Measurements from ENCODE around the gene ASPM. TPM values are rescaled to one million over a fixed set of nuclear protein-coding genes. Genes with fewer than 3 reads are reported as not detected.

The ASPM gene
- 28.2 and 39.3 TPM in 2 replicates for total RNA-seq

GRCh38 chr1:197146101-197147095, at the start of gene ASPM:
Gene ASPM (minus strand): TSS chr1:197146669. CDS start chr1:197146437, 232 bp downstream.

GRCh38 chr1:197066719-197067456, 79.6 kb downstream of the ASPM start, which contains the start of gene F13B:
Gene F13B (minus strand): TSS chr1:197067260. CDS start chr1:197067223, 37 bp downstream.

Other genes with a start within 250 kb of the ASPM start
- not detected in 2 replicates for gene CFHR2, start 202.9 kb downstream of the ASPM start, total RNA-seq
- gene CFHR5, start 169.1 kb downstream of the ASPM start, total RNA-seq, result not detected in 2 replicates
- gene F13B, start 79.4 kb downstream of the ASPM start, total RNA-seq, result not detected in 2 replicates
- 3.6 and 6.2 TPM in 2 replicates for gene ZBTB41, start 54.6 kb upstream of the ASPM start, total RNA-seq
- gene CRB1, start 121.6 kb upstream of the ASPM start, total RNA-seq, result 0.15 and 0.17 TPM in 2 replicates

All from bronchus fibroblast of lung (primary cell).